K562 (cell line): ENCODE data around the gene TIMP2.

Experiments used
- EZH2 ChIP-seq: IDR thresholded peaks from 2 replicates; pipeline ENCODE4 v1.6.1; 2012; ENCODE audit warnings: low read depth, mild to moderate bottlenecking, inconsistent platforms, low read length, borderline replicate concordance
- FOXA1 ChIP-seq: fragments of 450-650 bp; IDR thresholded peaks from 2 replicates; pipeline ENCODE4 v1.6.1; 2016; ENCODE audit warnings: mild to moderate bottlenecking, borderline replicate concordance
- HDAC2 ChIP-seq: fragments of 450-650 bp; IDR thresholded peaks from 2 replicates; pipeline ENCODE4 v1.6.1; 2016; ENCODE audit warnings: mild to moderate bottlenecking
- HIVEP1 ChIP-seq: fragments of 250-450 bp; sonication (Bioruptor Pico); IDR thresholded peaks from 2 replicates; pipeline ENCODE4 v1.4.0; 2020; ENCODE audit warnings: mild to moderate bottlenecking
- MAFK ChIP-seq: IDR thresholded peaks from 2 replicates; pipeline ENCODE4 v1.6.1; 2011; ENCODE audit warnings: low read length, improper control_type of control experiment
- MBD2 ChIP-seq: sonication (generic); IDR thresholded peaks from 2 replicates; pipeline ENCODE4 v1.6.1; 2016; ENCODE audit warnings: low read depth, borderline replicate concordance
- PCBP2 ChIP-seq: fragments of 200-400 bp; formaldehyde crosslinking; IDR thresholded peaks from 2 replicates; pipeline ENCODE4 v1.6.1; 2018; ENCODE audit warnings: low read length, low read depth, mild to moderate bottlenecking, moderate library complexity; ENCODE audit not compliant: poor library complexity, severe bottlenecking
- PHF21A ChIP-seq: fragments of 450-650 bp; IDR thresholded peaks from 2 replicates; pipeline ENCODE4 v1.6.1; 2017; ENCODE audit warnings: low read depth, borderline replicate concordance
- POLR2AphosphoS5 ChIP-seq: IDR thresholded peaks from 2 replicates; pipeline ENCODE4 v1.6.1; 2011; ENCODE audit warnings: mild to moderate bottlenecking, low read depth, low read length, moderate library complexity; ENCODE audit not compliant: control insufficient read depth, insufficient read depth
- SRSF1 ChIP-seq: fragments of 200-400 bp; formaldehyde crosslinking; IDR thresholded peaks from 2 replicates; pipeline ENCODE4 v1.6.1; 2017; ENCODE audit warnings: mild to moderate bottlenecking, low read depth, low read length, moderate library complexity
- U2AF1 ChIP-seq: fragments of 200-400 bp; formaldehyde crosslinking; optimal IDR thresholded peaks from 2 replicates; pipeline ENCODE3; 2017; ENCODE audit warnings: mild to moderate bottlenecking, low read depth, low read length, moderate library complexity
- ZC3H4 ChIP-seq: sonication (generic); formaldehyde crosslinking; IDR thresholded peaks from 2 replicates; pipeline ENCODE4 v1.9.0; 2021; ENCODE audit warnings: missing genetic modification reagents, borderline replicate concordance
- ZNF124 ChIP-seq: sonication (generic); formaldehyde crosslinking; IDR thresholded peaks from 2 replicates; pipeline ENCODE4 v1.8.1; 2022; ENCODE audit warnings: missing genetic modification reagents
- TF ChIP-seq, protein P1 (sequence below), 3 experiments: IDR thresholded peaks in 2 of 3; conservative IDR thresholded peaks in 1 of 3; 2 replicates each; pipeline ENCODE4 v1.5.1; 2011 to 2012; ENCODE audit warnings: low read length in 3 of 3, mild to moderate bottlenecking in 3 of 3, control low read depth in 2 of 3, improper control_type of control experiment in 1 of 3, inconsistent platforms in 1 of 3, low read depth in 1 of 3, mixed read lengths in 1 of 3, moderate library complexity in 1 of 3; ENCODE audit not compliant: insufficient read depth in 2 of 3

GRCh38 chr17:78921437-78921971 lies 3.7 kb downstream of the TIMP2 start:
- no peak for TF ChIP-seq MAFK
- no peak for TF ChIP-seq FOXA1
- TF ChIP-seq, protein P1, sequence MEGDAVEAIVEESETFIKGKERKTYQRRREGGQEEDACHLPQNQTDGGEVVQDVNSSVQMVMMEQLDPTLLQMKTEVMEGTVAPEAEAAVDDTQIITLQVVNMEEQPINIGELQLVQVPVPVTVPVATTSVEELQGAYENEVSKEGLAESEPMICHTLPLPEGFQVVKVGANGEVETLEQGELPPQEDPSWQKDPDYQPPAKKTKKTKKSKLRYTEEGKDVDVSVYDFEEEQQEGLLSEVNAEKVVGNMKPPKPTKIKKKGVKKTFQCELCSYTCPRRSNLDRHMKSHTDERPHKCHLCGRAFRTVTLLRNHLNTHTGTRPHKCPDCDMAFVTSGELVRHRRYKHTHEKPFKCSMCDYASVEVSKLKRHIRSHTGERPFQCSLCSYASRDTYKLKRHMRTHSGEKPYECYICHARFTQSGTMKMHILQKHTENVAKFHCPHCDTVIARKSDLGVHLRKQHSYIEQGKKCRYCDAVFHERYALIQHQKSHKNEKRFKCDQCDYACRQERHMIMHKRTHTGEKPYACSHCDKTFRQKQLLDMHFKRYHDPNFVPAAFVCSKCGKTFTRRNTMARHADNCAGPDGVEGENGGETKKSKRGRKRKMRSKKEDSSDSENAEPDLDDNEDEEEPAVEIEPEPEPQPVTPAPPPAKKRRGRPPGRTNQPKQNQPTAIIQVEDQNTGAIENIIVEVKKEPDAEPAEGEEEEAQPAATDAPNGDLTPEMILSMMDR (IDR thresholded peaks at IDR 0.05 in 2 of 3, conservative IDR thresholded peaks at IDR 0.05 in 1 of 3; ENCODE audit: insufficient read depth in 2 of 3, low read depth in 1 of 3, low read length in 3 of 3) = no peak
- no peak for TF ChIP-seq ZC3H4 (CRISPR knock-in tag)
- no peak for TF ChIP-seq MBD2
- TF ChIP-seq HDAC2 = peak; percentile 75
- TF ChIP-seq U2AF1 = no peak
- TF ChIP-seq POLR2AphosphoS5 = no peak
- no peak for TF ChIP-seq EZH2
- no peak for TF ChIP-seq PHF21A
- TF ChIP-seq HIVEP1 = no peak
- TF ChIP-seq SRSF1 = no peak
- TF ChIP-seq ZNF124 (CRISPR knock-in tag) = no peak
- TF ChIP-seq PCBP2 = no peak
